GM19324 (cell line): ENCODE data around the gene NELFB.

Source experiments
- ATAC-seq: cut with Tn5 transposase; IDR thresholded peaks from one replicate; pipeline ENCODE4 v1.9.1; 2021; ENCODE audit warnings: mild to moderate bottlenecking, moderate library complexity; ENCODE audit not compliant: unreplicated experiment, low FRiP score

Gene NELFB

GRCh38 chr9:137279741-137280473 is 24.8 kb downstream of the NELFB start:
- ATAC-seq, result no peak

- ATAC-seq, result no peak
These were observed 25.6 kb downstream of the NELFB start for GRCh38 chr9:137280474-137281344.

GRCh38 chr9:137281345-137282116 is 26.4 kb downstream of the NELFB start:
- no peak for ATAC-seq

GRCh38 chr9:137286975-137287383 is 31.9 kb downstream of the NELFB start:
- no peak for ATAC-seq

GRCh38 chr9:137293094-137293481 is 38.0 kb downstream of the NELFB start:
- ATAC-seq, result no peak

- no peak for ATAC-seq
These were observed 38.5 kb downstream of the NELFB start for GRCh38 chr9:137293482-137294090.

- no peak for ATAC-seq
These were observed 39.1 kb downstream of the NELFB start for GRCh38 chr9:137294091-137294680.

- ATAC-seq, result no peak
These were observed 39.6 kb downstream of the NELFB start for GRCh38 chr9:137294681-137295237.

GRCh38 chr9:137295238-137295811 is 40.2 kb downstream of the NELFB start:
- no peak for ATAC-seq

- ATAC-seq, result no peak
These were observed 40.9 kb downstream of the NELFB start for GRCh38 chr9:137295849-137296669.

- no peak for ATAC-seq
These were observed 41.8 kb downstream of the NELFB start for GRCh38 chr9:137296670-137297664.

- no peak for ATAC-seq
These were observed 42.8 kb downstream of the NELFB start for GRCh38 chr9:137297966-137298365.

GRCh38 chr9:137298401-137299202 is 43.5 kb downstream of the NELFB start:
- ATAC-seq, result no peak

- ATAC-seq, result no peak
These were observed 44.1 kb downstream of the NELFB start for GRCh38 chr9:137299203-137299565.

GRCh38 chr9:137299938-137300337 is 44.8 kb downstream of the NELFB start:
- no peak for ATAC-seq

GRCh38 chr9:137300567-137301080 is 45.5 kb downstream of the NELFB start:
- ATAC-seq, result no peak
